K562 (cell line): ENCODE measurements around the gene APOC1. TPM values are rescaled to one million over a fixed set of nuclear protein-coding genes. Genes with fewer than 3 reads are reported as not detected.

Experiments
- ATF7 ChIP-seq: fragments of 450-650 bp; IDR thresholded peaks from 2 replicates; pipeline ENCODE4 v1.7.1; 2014; ENCODE audit warnings: mild to moderate bottlenecking, moderate library complexity
- CREBBP ChIP-seq: IDR thresholded peaks from one replicate; pipeline ENCODE4 v1.6.1; 2012; ENCODE audit warnings: low read depth, mild to moderate bottlenecking, control low read depth, inconsistent platforms, low read length
- FOXP4 ChIP-seq: sonication (generic); formaldehyde crosslinking; IDR thresholded peaks from 2 replicates; pipeline ENCODE4 v1.8.0; 2022; ENCODE audit warnings: mild to moderate bottlenecking, missing genetic modification reagents, borderline replicate concordance
- GATAD2A ChIP-seq: fragments of 450-650 bp; IDR thresholded peaks from 2 replicates; pipeline ENCODE4 v1.6.1; 2017
- HDAC3 ChIP-seq: fragments of 450-650 bp; IDR thresholded peaks from 2 replicates; pipeline ENCODE4 v1.6.1; 2018; ENCODE audit warnings: borderline replicate concordance, mild to moderate bottlenecking, moderate library complexity; ENCODE audit not compliant: partially characterized antibody
- HMG20B ChIP-seq: fragments of 250-450 bp; sonication (Bioruptor Pico); IDR thresholded peaks from 2 replicates; pipeline ENCODE4 v1.5.0; 2021; ENCODE audit warnings: mild to moderate bottlenecking
- NCOA2 ChIP-seq, 2 experiments: fragments of 450-650 bp; IDR thresholded peaks; 2 replicates each; pipeline ENCODE4 v1.6.1; 2018; ENCODE audit warnings: mild to moderate bottlenecking in 2 of 2, moderate library complexity in 1 of 2; ENCODE audit not compliant: partially characterized antibody in 2 of 2
- PML ChIP-seq: IDR thresholded peaks from 2 replicates; pipeline ENCODE4 v1.6.1; 2012; ENCODE audit warnings: low read length, inconsistent platforms
- RBM22 ChIP-seq: fragments of 200-400 bp; formaldehyde crosslinking; IDR thresholded peaks from 2 replicates; pipeline ENCODE4 v1.6.1; 2018; ENCODE audit warnings: low read length, low read depth; ENCODE audit not compliant: poor library complexity, severe bottlenecking
- RBM25 ChIP-seq: fragments of 200-400 bp; formaldehyde crosslinking; IDR thresholded peaks from 2 replicates; pipeline ENCODE4 v1.6.1; 2018; ENCODE audit warnings: low read length, low read depth, moderate library complexity; ENCODE audit not compliant: severe bottlenecking
- SRSF1 ChIP-seq: fragments of 200-400 bp; formaldehyde crosslinking; IDR thresholded peaks from 2 replicates; pipeline ENCODE4 v1.6.1; 2017; ENCODE audit warnings: mild to moderate bottlenecking, low read depth, low read length, moderate library complexity
- VEZF1 ChIP-seq: fragments of 200-800 bp; sonication (Bioruptor generic); IDR thresholded peaks from 2 replicates; pipeline ENCODE4 v1.6.1; 2017; ENCODE audit warnings: missing genetic modification characterization, missing compliant biosample characterization
- ZNF318 ChIP-seq, 2 experiments: fragments of 450-650 bp; IDR thresholded peaks; 2 replicates each; pipeline ENCODE4 v1.6.1; 2016; ENCODE audit warnings: mild to moderate bottlenecking in 2 of 2, borderline replicate concordance in 1 of 2, low read depth in 1 of 2, moderate library complexity in 1 of 2
- ZNF408 ChIP-seq: fragments of 250-450 bp; sonication (Bioruptor Pico); IDR thresholded peaks from 2 replicates; pipeline ENCODE4 v1.4.0; 2020; ENCODE audit warnings: low read depth, mild to moderate bottlenecking, moderate library complexity
- ZNF507 ChIP-seq: conservative IDR thresholded peaks from 2 replicates; pipeline ENCODE4 v1.6.1; 2017; ENCODE audit warnings: missing genetic modification characterization, missing compliant biosample characterization
- ZNF766 ChIP-seq: fragments of 200-800 bp; sonication (Bioruptor generic); conservative IDR thresholded peaks from 2 replicates; pipeline ENCODE4 v1.6.1; 2016; ENCODE audit warnings: missing genetic modification characterization, missing compliant biosample characterization
- polyA plus RNA-seq, 8 experiments: library from polyadenylated mRNA; depleted of rRNA in 4 of 8; stranded (reverse) in 5 of 8; unstranded in 3 of 8; fragments of >200 nt; fragmentation: Nextera tagmentation in 2 of 8; fragmentation: Illumina TruSeq in 1 of 8; extraction: Ambion mirVana in 2 of 8; extraction: Trizol in 1 of 8; gene quantifications; 2 replicates each; pipeline versions ENCODE4 v1.2.1 to v1.2.3, GENCODE V29; 2011 to 2014; ENCODE audit warnings: inconsistent platforms in 1 of 8, missing spikeins in 1 of 8
- total RNA-seq, 7 experiments: library from RNA; depleted of rRNA in 6 of 7; stranded (reverse); fragments of >200 nt in 6 of 7; fragmentation: Illumina TruSeq in 2 of 7; extraction: Trizol in 2 of 7; gene quantifications; 2 replicates each; pipeline versions ENCODE4 v1.2.1 to v1.2.3, GENCODE V29; 2011 to 2021; ENCODE audit warnings: low replicate concordance in 1 of 7

APOC1 gene
- total and polyA plus RNA-seq, 9 of the 15 experiments (the other 6 are each of a cell fraction or from before 2014, with no cell fraction given) = 115 to 408 (median 220) TPM

GRCh38 chr19:44891016-44891882 is 23.2 kb upstream of the APOC1 start, which contains the start of gene TOMM40 (continued):
- no peak for TF ChIP-seq HMG20B (CRISPR knock-in tag)
- TF ChIP-seq HDAC3 = no peak
- TF ChIP-seq NCOA2 (IDR thresholded peaks at IDR 0.05; ENCODE audit: partially characterized antibody in 2 of 2) = no peak
- TF ChIP-seq PML = no peak
- TF ChIP-seq SRSF1 = no peak
- no peak for TF ChIP-seq FOXP4
- TF ChIP-seq VEZF1 (CRISPR knock-in tag) = no peak; the same call in 1 of the 2 replicates
- TF ChIP-seq ZNF507 = no peak
- no peak for TF ChIP-seq ZNF318 (IDR thresholded peaks at IDR 0.05; ENCODE audit: borderline replicate concordance in 1 of 2, low read depth in 1 of 2)
- TF ChIP-seq ZNF766 = no peak
- no peak for TF ChIP-seq GATAD2A
- peak; percentile 97 for TF ChIP-seq RBM25
- no peak for TF ChIP-seq ZNF408 (CRISPR knock-in tag)
- no peak for TF ChIP-seq CREBBP
- TF ChIP-seq RBM22 = no peak
- TF ChIP-seq ATF7 = no peak
